ENCODE results near the gene AHDC1. TPM values are rescaled to one million over a fixed set of nuclear protein-coding genes. Genes with fewer than 3 reads are reported as not detected.

AHDC1 gene
- total and polyA plus RNA-seq, 2 donors = 4.2 to 22.6 TPM

DNA sequence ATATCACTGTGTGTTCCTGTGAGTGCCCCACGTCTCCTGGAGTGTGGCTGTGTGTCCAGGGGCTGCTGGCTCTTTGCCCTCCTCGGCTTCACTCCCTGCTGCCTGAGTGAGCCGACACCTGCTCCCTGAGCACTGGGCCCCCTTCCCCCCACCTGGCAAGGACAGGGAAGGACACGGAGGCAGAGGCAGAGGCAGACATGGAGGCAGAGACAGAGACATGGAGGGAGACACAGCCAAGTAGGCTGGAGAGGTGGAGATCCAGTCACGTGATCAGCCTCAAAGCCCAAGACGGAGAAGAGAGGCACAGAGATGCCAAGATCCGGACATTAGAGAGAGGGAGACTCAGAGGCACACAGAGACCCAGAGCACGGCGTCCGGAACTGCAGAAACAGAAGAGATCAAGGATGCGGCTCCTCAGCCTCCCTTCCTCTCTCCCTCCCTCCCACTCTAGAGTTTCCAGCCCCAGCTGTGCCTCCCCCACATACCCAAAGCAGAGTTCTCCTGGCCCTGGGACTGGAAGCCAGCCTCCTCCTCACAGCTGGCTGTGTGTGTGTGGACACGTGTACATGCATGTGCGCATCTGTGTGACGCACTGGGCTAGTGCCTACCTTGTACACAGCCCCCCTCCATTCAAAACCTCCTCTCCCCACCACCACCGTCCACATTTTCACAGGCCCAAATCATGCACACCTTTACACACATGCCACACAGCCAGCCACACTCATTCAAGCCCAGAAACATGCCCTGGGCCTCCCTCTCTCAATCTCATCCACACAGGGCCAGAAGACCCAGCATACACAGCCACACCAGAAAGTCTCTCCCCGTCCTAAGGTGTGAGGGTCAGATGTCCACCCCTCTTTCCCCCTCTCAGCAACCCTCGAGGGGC lies 74.9 kb downstream of the AHDC1 start:
- peaks cover 0 to 15% of the 10 kb centered on the region in 2 donors for H3K9me3 ChIP-seq (ENCODE audit: control insufficient read depth in 2 of 2, insufficient read depth in 1 of 2, low read length in 1 of 2)
- peak overlapping the region in 1 of 2 donors; percentile 49 for H3K4me3 ChIP-seq (ENCODE audit: low read length in 2 of 2)
- DNase-seq (ENCODE audit: low read depth in 6 of 9, low spot score in 9 of 9) = peak in 2 of 9 donors; percentile 53 to 68
- no peaks in the 10 kb centered on the region for H3K27me3 ChIP-seq (ENCODE audit: control insufficient read depth in 2 of 2, insufficient read depth in 1 of 2, low read length in 1 of 2)
- peak overlapping the region; percentile 91 to 97 for H3K27ac ChIP-seq (ENCODE audit: low read depth in 1 of 2, low read length in 1 of 2)
- peaks cover 48 to 85% of the 10 kb centered on the region in 2 donors for H3K4me1 ChIP-seq (ENCODE audit: control insufficient read depth in 2 of 2, insufficient read depth in 2 of 2, low read length in 2 of 2)
- peaks cover 17 to 26% of the 10 kb centered on the region in 2 donors for H3K36me3 ChIP-seq (ENCODE audit: control insufficient read depth in 2 of 2, insufficient read depth in 2 of 2, low read length in 1 of 2)
- 77% methylated on average over 17 of the region's 17 CpGs for WGBS

DNA sequence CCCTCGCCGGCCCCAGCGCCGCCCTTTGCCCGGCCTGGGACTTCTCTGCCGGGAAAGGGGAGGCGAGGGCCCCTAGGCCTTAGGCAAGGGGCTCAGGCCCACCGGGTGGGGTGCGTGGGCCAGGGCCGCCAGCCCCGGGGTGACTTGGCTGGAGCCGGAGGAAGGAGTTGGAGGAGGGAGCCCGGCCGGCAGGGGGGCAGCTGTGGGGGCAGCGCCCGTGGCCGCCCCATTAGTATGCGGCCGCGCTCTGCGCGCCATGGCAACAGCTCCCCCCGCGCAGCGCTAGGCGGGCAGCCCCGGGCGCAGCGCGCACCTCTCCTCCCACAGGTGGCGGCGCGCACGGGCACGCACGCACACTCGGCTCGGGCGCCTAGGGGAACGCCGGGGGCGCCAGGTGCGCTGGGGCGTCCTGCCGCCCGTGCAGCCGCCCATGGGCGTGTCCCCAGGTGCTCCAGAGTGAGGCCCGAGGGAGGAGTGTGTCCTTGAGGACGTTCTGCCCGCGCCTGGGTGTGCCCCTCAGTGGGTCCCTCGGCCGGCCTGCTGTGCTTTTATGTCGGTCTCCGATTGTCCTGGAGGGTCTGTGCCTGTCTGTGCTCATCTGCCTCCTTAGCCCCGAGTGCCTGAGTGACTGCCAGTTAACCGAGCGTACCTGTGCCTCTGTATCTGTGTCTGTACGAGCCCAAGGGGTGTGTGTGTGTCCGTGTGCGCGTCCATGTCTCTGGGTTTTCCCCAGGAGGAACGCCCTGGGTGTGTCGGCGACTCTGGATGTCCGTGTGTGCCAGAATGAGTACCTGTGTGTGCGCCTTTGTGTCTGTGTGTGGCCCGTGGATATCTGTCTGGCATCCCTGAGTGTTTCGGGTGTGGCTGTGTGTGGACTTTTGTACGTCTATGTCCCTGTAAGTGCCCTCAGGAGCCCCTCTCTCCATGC lies 75.8 kb downstream of the AHDC1 start:
- H3K27me3 ChIP-seq (ENCODE audit: control insufficient read depth in 2 of 2, insufficient read depth in 1 of 2, low read length in 1 of 2) = no peaks in the 10 kb centered on the region
- peak overlapping the region; percentile 91 to 97 for H3K27ac ChIP-seq (ENCODE audit: low read depth in 1 of 2, low read length in 1 of 2)
- peak in 7 of 9 donors; percentile 63 to 91 (median 80) for DNase-seq (ENCODE audit: low read depth in 6 of 9, low spot score in 9 of 9)
- peak overlapping the region; percentile 51 to 65 for H3K4me3 ChIP-seq (ENCODE audit: low read length in 2 of 2)
- H3K4me1 ChIP-seq (ENCODE audit: control insufficient read depth in 2 of 2, insufficient read depth in 2 of 2, low read length in 2 of 2) = peaks cover 57 to 92% of the 10 kb centered on the region in 2 donors
- WGBS = 9% methylated on average over 71 of the region's 71 CpGs
- peaks cover 8 to 17% of the 10 kb centered on the region in 2 donors for H3K36me3 ChIP-seq (ENCODE audit: control insufficient read depth in 2 of 2, insufficient read depth in 2 of 2, low read length in 1 of 2)
- H3K9me3 ChIP-seq (ENCODE audit: control insufficient read depth in 2 of 2, insufficient read depth in 1 of 2, low read length in 1 of 2) = peaks cover 0 to 15% of the 10 kb centered on the region in 2 donors

DNA sequence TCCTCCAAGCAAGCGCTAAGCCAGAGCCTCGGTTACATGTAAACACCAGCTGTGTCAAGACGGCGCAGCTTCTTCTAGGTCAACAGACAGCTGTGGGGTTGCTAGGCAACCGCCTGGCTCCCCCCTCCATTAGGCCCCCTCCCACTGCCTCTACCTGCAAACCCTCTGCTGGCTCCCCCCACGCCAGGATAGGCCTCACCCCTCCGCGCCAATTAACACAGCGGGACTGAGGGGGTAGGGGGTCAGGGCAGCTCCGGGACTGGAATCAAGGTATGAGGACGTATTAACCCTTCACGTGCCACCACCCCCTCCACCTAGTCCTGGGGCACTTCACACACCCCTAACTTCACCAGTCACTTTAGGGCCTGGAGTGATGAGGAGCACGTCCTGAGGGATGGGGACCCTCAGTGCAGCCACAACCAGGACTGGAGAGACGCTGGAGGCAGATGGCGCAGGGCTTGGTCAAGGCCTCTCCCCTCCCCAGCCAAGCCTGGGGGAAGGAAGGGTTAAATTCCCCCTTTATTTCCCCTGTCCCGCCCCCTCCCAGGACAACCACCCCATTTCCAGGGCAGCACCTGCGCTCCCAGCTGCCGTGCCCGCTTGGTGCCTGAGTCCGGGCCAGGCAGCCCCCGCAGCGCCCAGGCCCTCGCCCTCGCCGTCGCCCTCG lies 76.6 kb downstream of the AHDC1 start:
- peaks cover 4 to 10% of the 10 kb centered on the region in 2 donors for H3K36me3 ChIP-seq (ENCODE audit: control insufficient read depth in 2 of 2, insufficient read depth in 2 of 2, low read length in 1 of 2)
- H3K9me3 ChIP-seq (ENCODE audit: control insufficient read depth in 2 of 2, insufficient read depth in 1 of 2, low read length in 1 of 2) = peaks cover 0 to 19% of the 10 kb centered on the region in 2 donors
- 15% methylated on average over 27 of the region's 27 CpGs for WGBS
- H3K27ac ChIP-seq (ENCODE audit: low read depth in 1 of 2, low read length in 1 of 2) = peak overlapping the region; percentile 91 to 97
- peaks cover 61 to 92% of the 10 kb centered on the region in 2 donors for H3K4me1 ChIP-seq (ENCODE audit: control insufficient read depth in 2 of 2, insufficient read depth in 2 of 2, low read length in 2 of 2)
- H3K27me3 ChIP-seq (ENCODE audit: control insufficient read depth in 2 of 2, insufficient read depth in 1 of 2, low read length in 1 of 2) = no peaks in the 10 kb centered on the region
- peak overlapping the region; percentile 51 to 65 for H3K4me3 ChIP-seq (ENCODE audit: low read length in 2 of 2)
- peak in 8 of 9 donors; percentile 88 to 97 (median 94) for DNase-seq (ENCODE audit: low read depth in 6 of 9, low spot score in 9 of 9)

DNA sequence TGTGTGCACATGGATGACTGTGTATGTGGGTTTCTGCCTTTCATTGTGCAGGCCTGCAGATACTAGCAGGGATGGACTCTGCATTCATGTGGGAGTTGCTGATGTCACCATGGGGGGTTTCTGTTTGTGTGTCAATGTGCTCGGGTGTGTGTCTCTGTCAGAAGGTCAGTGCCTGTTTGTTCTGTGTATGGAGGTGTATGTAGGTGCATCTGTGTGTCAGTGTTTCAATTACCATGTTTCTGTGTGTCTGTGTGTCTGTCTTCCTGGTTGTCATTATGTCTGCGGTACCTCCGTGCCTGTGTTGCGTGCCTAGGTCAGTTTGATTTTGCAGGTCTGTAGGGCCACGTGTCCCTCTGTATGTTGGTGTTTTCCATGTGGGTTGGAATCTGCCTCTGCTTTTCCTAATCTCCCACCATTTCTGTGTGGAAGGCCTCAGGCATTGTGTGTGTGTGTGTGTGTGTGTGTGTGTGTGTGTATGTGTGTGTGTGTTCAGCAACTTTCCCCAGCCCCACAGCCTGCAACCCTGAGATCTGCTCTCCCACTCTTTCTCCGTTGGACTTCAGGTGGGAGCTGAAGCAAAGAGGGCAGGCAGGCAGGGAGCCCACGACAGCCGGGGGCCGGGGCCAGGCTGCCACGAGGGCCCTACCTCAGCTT lies 77.2 kb downstream of the AHDC1 start:
- Histone ChIP-seq H3K4me1 (ENCODE audit: control insufficient read depth in 2 of 2, insufficient read depth in 2 of 2, low read length in 2 of 2) (peaks cover 64 to 92% of the 10 kb centered on the region in 2 donors), H3K9me3 (ENCODE audit: control insufficient read depth in 2 of 2, insufficient read depth in 1 of 2, low read length in 1 of 2) (peaks cover 0 to 20% of the 10 kb centered on the region in 2 donors), H3K4me3 (ENCODE audit: low read length in 2 of 2) (peak overlapping the region; percentile 51 to 65), H3K36me3 (ENCODE audit: control insufficient read depth in 2 of 2, insufficient read depth in 2 of 2, low read length in 1 of 2) (peaks cover 4 to 7% of the 10 kb centered on the region in 2 donors), H3K27ac (ENCODE audit: low read depth in 1 of 2, low read length in 1 of 2) (peak overlapping the region; percentile 91 to 97), H3K27me3 (ENCODE audit: control insufficient read depth in 2 of 2, insufficient read depth in 1 of 2, low read length in 1 of 2) (no peaks in the 10 kb centered on the region)
- DNase-seq (ENCODE audit: low read depth in 6 of 9, low spot score in 9 of 9) = no peak
- 42% methylated on average over 10 of the region's 10 CpGs for WGBS

DNA sequence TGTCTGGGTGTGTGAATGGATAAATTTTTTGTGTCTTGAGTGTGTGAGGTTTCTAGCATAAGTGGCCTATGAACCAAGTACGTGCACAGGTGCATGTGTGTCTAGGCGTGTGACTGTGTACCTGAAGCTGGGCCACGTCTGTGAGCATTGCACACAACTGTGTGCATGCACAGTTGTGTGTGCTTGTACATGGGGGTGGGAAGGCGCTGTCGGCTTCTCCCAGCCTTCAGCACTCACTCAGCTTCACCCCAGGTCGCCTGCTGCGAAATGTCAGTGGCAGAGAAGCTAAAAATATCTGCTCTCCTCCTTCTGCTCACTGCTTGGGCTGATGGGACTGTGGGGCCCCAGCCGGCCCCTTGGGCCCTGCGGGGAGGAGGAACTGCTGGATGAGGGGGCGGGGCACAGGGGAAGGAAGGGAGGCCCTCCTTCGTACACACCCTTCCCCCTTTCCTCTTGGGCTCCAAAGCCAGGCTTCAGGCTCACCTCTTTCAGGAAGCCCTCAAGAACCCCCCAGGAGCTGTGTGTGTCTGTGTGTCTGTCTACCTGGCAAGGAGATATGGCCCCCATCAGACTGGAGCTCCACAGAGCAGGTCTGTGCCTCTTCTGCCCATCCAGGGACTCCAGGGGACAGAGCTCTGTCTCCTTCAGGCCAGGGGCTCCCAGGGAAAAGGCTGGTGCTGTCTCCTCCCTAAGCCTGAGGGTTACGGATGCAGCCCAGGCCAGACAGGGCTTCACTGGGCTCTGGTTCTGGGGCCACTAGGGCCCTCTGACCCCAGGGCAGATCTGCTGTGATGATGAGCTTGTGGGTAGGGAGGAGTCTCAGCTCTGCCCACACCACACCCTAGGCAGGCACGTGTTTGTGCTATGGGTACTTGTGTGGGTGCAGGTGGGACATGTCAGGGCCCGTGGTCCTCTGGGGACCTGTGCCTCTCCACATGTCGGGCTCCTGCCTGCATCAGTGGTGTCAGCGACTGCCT lies 78.4 kb downstream of the AHDC1 start:
- no peaks in the 10 kb centered on the region for H3K27me3 ChIP-seq (ENCODE audit: control insufficient read depth in 2 of 2, insufficient read depth in 1 of 2, low read length in 1 of 2)
- peaks cover 74 to 96% of the 10 kb centered on the region in 2 donors for H3K4me1 ChIP-seq (ENCODE audit: control insufficient read depth in 2 of 2, insufficient read depth in 2 of 2, low read length in 2 of 2)
- peak in 7 of 9 donors; percentile 73 to 92 (median 84) for DNase-seq (ENCODE audit: low read depth in 6 of 9, low spot score in 9 of 9)
- WGBS = 14% methylated on average over 16 of the region's 16 CpGs
- H3K27ac ChIP-seq (ENCODE audit: low read depth in 1 of 2, low read length in 1 of 2) = peak overlapping the region; percentile 91 to 97
- H3K4me3 ChIP-seq (ENCODE audit: low read length in 2 of 2) = peak overlapping the region; percentile 51 to 65
- H3K9me3 ChIP-seq (ENCODE audit: control insufficient read depth in 2 of 2, insufficient read depth in 1 of 2, low read length in 1 of 2) = peaks cover 0 to 20% of the 10 kb centered on the region in 2 donors
- peaks cover 4 to 7% of the 10 kb centered on the region in 2 donors for H3K36me3 ChIP-seq (ENCODE audit: control insufficient read depth in 2 of 2, insufficient read depth in 2 of 2, low read length in 1 of 2)

DNA sequence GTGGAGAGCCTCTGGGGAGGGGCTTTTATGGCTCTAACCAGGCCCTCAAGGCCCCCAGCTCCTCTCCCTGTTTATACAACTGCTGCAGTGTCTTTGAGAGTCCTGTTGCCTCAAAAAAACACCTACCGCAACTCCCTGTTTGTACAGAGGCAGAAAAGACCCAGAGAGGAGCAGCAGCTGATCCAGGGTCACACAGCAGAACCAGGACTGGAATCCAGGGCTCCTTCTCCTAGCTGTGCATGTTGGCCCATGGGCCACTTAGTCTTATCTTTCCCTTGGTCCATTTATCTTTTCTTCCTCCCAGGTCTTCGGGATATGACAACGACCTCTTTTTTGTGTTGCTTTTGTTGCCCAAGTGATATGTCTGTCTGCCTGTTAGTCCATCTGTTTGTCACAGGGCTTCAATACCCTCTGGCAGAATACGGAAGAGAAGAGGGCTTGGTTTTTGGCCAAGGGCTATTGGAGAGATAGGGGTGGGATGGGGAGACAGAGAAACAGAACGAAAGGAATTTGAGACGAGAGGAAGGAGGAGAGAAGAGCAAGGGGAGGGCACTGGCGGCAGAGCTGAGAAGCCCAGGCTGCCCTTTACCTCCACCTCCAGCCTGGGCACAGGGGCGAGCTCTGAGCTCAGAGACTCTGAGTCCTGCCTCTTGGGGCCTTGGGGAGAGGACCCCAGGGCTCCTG lies 80.5 kb downstream of the AHDC1 start:
- peak overlapping the region; percentile 33 to 49 for H3K4me3 ChIP-seq (ENCODE audit: low read length in 2 of 2)
- no peak for DNase-seq (ENCODE audit: low read depth in 6 of 9, low spot score in 9 of 9)
- peak overlapping the region; percentile 91 to 97 for H3K27ac ChIP-seq (ENCODE audit: low read depth in 1 of 2, low read length in 1 of 2)
- H3K4me1 ChIP-seq (ENCODE audit: control insufficient read depth in 2 of 2, insufficient read depth in 2 of 2, low read length in 2 of 2) = peaks cover 77 to 99% of the 10 kb centered on the region in 2 donors
- no peaks in the 10 kb centered on the region for H3K27me3 ChIP-seq (ENCODE audit: control insufficient read depth in 2 of 2, insufficient read depth in 1 of 2, low read length in 1 of 2)
- H3K9me3 ChIP-seq (ENCODE audit: control insufficient read depth in 2 of 2, insufficient read depth in 1 of 2, low read length in 1 of 2) = peaks cover 0 to 20% of the 10 kb centered on the region in 2 donors
- H3K36me3 ChIP-seq (ENCODE audit: control insufficient read depth in 2 of 2, insufficient read depth in 2 of 2, low read length in 1 of 2) = no peaks in the 10 kb centered on the region
- 88% methylated on average over 8 of the region's 8 CpGs for WGBS
